Measurements from ENCODE around the gene ATXN1.

Gene ATXN1

DNA sequence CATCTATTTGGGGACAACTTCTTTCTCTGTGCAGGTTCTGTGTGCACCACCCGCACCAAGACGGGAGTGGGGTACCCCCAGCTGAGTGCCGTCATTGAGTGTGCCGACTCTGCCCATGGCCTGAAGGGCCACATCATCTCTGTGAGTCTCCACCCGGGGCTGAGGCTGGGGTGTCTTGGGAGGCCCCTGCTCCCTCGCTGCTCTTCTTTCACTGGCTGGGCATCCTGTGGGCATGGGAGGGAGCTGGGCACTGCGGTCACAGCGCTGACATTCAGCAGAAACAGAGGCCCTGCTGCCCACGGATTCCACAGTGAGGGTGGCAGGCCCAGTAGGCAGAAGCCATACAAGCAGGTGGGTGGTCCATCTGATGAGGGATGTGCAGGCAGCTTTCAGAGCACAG lies 482.5 kb downstream of the ATXN1 start:
- Histone ChIP-seq H3K4me1 (ENCODE audit: control insufficient read depth, low read length) (no peaks in the 10 kb centered on the region), H3K27me3 (ENCODE audit: control insufficient read depth, low read length) (no peaks in the 10 kb centered on the region), H3K36me3 (ENCODE audit: control insufficient read depth, low read length) (no peaks in the 10 kb centered on the region), H3K79me2 (ENCODE audit: control insufficient read depth, low read length) (no peaks in the 10 kb centered on the region), H3K4me2 (ENCODE audit: low read length) (no peak overlapping the region), H3K4me3 (ENCODE audit: low read length) (no peak overlapping the region), H3F3A (ENCODE audit: control insufficient read depth, insufficient read depth) (no peaks in the 10 kb centered on the region), H3K9me3 (ENCODE audit: control insufficient read depth, insufficient read depth, low read length) (no peaks in the 10 kb centered on the region), H3K9me2 (replicated peaks; ENCODE audit: control insufficient read depth, low read length) (no peaks in the 10 kb centered on the region), H4K20me1 (ENCODE audit: control insufficient read depth, insufficient read depth, low read depth, low read length) (no peaks in the 10 kb centered on the region), H3K27ac (ENCODE audit: low read depth, low read length) (no peak overlapping the region)
- TF ChIP-seq, protein P1, sequence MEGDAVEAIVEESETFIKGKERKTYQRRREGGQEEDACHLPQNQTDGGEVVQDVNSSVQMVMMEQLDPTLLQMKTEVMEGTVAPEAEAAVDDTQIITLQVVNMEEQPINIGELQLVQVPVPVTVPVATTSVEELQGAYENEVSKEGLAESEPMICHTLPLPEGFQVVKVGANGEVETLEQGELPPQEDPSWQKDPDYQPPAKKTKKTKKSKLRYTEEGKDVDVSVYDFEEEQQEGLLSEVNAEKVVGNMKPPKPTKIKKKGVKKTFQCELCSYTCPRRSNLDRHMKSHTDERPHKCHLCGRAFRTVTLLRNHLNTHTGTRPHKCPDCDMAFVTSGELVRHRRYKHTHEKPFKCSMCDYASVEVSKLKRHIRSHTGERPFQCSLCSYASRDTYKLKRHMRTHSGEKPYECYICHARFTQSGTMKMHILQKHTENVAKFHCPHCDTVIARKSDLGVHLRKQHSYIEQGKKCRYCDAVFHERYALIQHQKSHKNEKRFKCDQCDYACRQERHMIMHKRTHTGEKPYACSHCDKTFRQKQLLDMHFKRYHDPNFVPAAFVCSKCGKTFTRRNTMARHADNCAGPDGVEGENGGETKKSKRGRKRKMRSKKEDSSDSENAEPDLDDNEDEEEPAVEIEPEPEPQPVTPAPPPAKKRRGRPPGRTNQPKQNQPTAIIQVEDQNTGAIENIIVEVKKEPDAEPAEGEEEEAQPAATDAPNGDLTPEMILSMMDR (IDR thresholded peaks at IDR 0.05; ENCODE audit: low read depth, low read length, poor library complexity, severe bottlenecking): no peak
- TF ChIP-seq EZH2phosphoT487 (IDR thresholded peaks at IDR 0.05; ENCODE audit: borderline replicate concordance, low read length): no peak

DNA sequence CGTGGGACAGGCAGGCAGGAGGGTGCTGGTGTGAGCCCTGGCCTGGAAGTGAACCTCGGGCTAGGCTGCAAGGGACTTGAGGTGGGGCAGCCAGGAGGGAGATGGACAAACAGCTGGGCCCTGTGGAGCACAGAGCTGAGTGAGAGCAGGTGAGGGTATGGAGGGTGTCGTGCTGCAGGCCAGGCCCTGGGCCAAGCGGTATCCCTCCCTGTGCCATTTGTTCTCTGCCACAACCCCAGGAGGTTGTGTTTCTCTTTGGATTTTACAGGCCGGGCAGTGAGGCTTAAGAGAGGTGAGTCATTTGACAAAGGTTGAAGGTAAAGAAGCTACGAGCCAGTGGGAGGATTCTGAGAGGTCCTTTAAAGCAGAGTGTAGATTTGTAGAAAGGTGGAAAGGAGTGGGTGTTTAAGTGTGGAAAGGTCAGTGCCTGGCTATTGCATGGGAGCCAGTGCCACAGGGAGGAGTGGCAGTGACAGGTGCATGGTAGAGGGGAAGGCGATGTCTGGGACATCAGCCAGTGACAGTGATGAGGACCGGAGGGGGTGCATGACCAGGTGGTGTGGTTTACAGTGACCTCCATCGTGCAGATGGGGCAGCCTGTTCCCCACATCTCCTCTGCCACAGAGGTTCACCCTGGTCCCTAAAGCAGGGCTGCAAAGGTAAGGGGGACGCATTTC lies 483.1 kb downstream of the ATXN1 start:
- H3K27ac ChIP-seq (ENCODE audit: low read depth, low read length): no peak overlapping the region
- no peaks in the 10 kb centered on the region for H3K79me2 ChIP-seq (ENCODE audit: control insufficient read depth, low read length)
- H3K4me1 ChIP-seq (ENCODE audit: control insufficient read depth, low read length): no peaks in the 10 kb centered on the region
- H3K9me2 ChIP-seq (replicated peaks; ENCODE audit: control insufficient read depth, low read length): no peaks in the 10 kb centered on the region
- no peaks in the 10 kb centered on the region for H3K36me3 ChIP-seq (ENCODE audit: control insufficient read depth, low read length)
- 0 out of 2 replicates have a peak, but pooled peaks cover under 1% of the 10 kb centered on the region for H3K27me3 ChIP-seq (ENCODE audit: control insufficient read depth, low read length)
- H4K20me1 ChIP-seq (ENCODE audit: control insufficient read depth, insufficient read depth, low read depth, low read length): no peaks in the 10 kb centered on the region
- no peak overlapping the region for H3K4me2 ChIP-seq (ENCODE audit: low read length)
- H3K9me3 ChIP-seq (ENCODE audit: control insufficient read depth, insufficient read depth, low read length): no peaks in the 10 kb centered on the region
- H3F3A ChIP-seq (ENCODE audit: control insufficient read depth, insufficient read depth): no peaks in the 10 kb centered on the region
- H3K4me3 ChIP-seq (ENCODE audit: low read length): no peak overlapping the region
- TF ChIP-seq, protein P1 (IDR thresholded peaks at IDR 0.05; ENCODE audit: low read depth, low read length, poor library complexity, severe bottlenecking): no peak
- no peak for TF ChIP-seq EZH2phosphoT487 (IDR thresholded peaks at IDR 0.05; ENCODE audit: borderline replicate concordance, low read length)

DNA sequence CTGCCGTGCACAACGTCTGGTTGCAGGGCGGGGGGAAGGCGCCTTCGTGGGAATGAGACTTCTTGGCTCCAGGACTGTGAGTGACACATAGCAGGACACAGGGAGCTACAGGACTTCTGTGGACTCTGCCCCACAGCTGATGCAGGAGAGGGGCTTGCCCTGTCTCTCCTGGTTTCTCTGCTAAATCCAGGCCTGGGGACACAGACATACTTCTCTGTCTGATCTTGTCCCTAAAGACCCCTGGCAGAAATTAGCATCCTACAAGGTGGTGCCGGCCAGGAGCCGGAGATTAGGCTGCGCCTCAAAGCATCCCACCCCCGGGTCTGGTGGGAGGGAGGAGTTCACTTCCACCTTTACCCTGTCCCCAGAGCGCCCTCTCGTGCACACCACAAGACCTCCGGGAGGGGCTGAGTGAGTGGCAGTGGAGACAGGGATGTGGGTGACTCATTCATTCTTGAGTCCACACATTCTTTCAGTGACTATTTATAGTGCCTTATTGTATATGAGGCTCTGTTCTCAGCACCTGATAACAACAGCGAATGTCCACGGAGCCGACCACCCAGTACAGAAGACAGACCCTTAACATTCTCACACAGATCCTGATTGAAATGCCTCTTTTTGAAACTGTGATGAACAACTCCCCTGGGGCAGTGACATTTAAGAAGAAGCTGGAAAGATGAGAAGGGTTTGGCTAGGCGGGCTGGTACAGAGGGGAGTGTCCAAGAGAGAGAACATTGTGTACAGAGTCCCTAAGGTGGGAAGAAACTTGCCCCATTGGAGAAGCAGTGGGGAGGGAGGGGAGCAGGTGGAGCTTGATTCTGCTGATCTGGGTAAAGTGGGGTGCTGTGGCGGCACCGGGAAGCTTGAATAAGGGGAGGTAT lies 483.9 kb downstream of the ATXN1 start:
- H3K27ac ChIP-seq (ENCODE audit: low read depth, low read length): no peak overlapping the region
- no peaks in the 10 kb centered on the region for H4K20me1 ChIP-seq (ENCODE audit: control insufficient read depth, insufficient read depth, low read depth, low read length)
- H3F3A ChIP-seq (ENCODE audit: control insufficient read depth, insufficient read depth): no peaks in the 10 kb centered on the region
- H3K36me3 ChIP-seq (ENCODE audit: control insufficient read depth, low read length): no peaks in the 10 kb centered on the region
- H3K79me2 ChIP-seq (ENCODE audit: control insufficient read depth, low read length): no peaks in the 10 kb centered on the region
- no peaks in the 10 kb centered on the region for H3K9me2 ChIP-seq (replicated peaks; ENCODE audit: control insufficient read depth, low read length)
- no peaks in the 10 kb centered on the region for H3K9me3 ChIP-seq (ENCODE audit: control insufficient read depth, insufficient read depth, low read length)
- TF ChIP-seq, protein P1 (IDR thresholded peaks at IDR 0.05; ENCODE audit: low read depth, low read length, poor library complexity, severe bottlenecking): peak; percentile 68
- TF ChIP-seq EZH2phosphoT487 (IDR thresholded peaks at IDR 0.05; ENCODE audit: borderline replicate concordance, low read length): no peak
- 0 out of 2 replicates have a peak, but pooled peaks cover 3% of the 10 kb centered on the region for H3K27me3 ChIP-seq (ENCODE audit: control insufficient read depth, low read length)
- H3K4me3 ChIP-seq (ENCODE audit: low read length): no peak overlapping the region
- H3K4me2 ChIP-seq (ENCODE audit: low read length): no peak overlapping the region
- no peaks in the 10 kb centered on the region for H3K4me1 ChIP-seq (ENCODE audit: control insufficient read depth, low read length)
